ENCODE data around the gene TMEM132A. TPM values are rescaled to one million over a fixed set of nuclear protein-coding genes. Genes with fewer than 3 reads are reported as not detected.

TMEM132A gene
- total and polyA plus RNA-seq, 10 of the 15 experiments (the other 5 are each of a cell fraction or from before 2014, with no cell fraction given), result 0.16 to 25.0 (median 4.3) TPM

DNA sequence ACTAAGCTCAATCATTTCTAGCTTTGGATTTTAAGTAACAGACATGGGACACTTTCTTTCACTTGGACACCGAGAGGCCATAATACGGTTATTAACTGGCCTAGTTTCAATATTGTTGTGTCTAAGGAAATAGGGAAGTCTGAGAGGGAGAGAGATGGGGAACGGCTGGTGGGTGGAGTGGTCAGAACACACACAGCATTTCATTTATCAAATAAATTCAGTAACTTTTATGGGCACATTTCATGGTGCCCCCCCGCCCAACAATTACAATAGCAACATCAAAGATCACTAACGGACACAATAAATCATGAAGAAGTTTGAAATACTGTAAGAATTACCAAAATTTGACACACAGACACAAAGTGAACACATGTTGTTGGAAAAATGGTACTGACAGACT lies 28.6 kb upstream of the TMEM132A start:
- ATAC-seq, result no peak
- SMC1A ChIA-PET (ENCODE audit: uncharacterized antibody, unreplicated experiment), result interaction anchor here (0.7 to 1.5 kb wide), 2 partner anchors 63 to 131 kb away, joined by 3 read pairs; no protein-coding TSS in a partner anchor
- intact Hi-C loops (cut with micrococcal nuclease; ENCODE audit: unreplicated experiment), result loop anchor here (5.0 kb wide), 1 partner anchor 193 kb away; no protein-coding TSS in a partner anchor
- Histone ChIP-seq H3K79me2 (ENCODE audit: control insufficient read depth, insufficient read depth, low read length) (no peaks in the 10 kb centered on the region), H3K36me3 (ENCODE audit: control insufficient read depth in 2 of 2, insufficient read depth in 2 of 2, low read length in 1 of 2) (peaks cover 21 to 54% of the 10 kb centered on the region in 2 experiments), H4K20me1 (ENCODE audit: control insufficient read depth, insufficient read depth) (peaks cover 4% of the 10 kb centered on the region; the same call in 1 of the 2 replicates), H3K9ac (ENCODE audit: control insufficient read depth, insufficient read depth, low read length) (no peak overlapping the region), H3K27me3 (replicated peaks in 1 of 2; ENCODE audit: control insufficient read depth in 2 of 2, insufficient read depth in 2 of 2, low read length in 1 of 2) (no peaks in the 10 kb centered on the region), H3K4me1 (ENCODE audit: control insufficient read depth, insufficient read depth, low read length) (no peaks in the 10 kb centered on the region; the same call in 1 of the 2 replicates), H3K9me3 (replicated peaks; ENCODE audit: control insufficient read depth, insufficient read depth, low read length) (no peaks in the 10 kb centered on the region), H2AFZ (ENCODE audit: control insufficient read depth, low read depth, low read length) (no peak overlapping the region), H3K4me3 (no peak overlapping the region), H3K27ac (ENCODE audit: control insufficient read depth, insufficient read depth) (no peak overlapping the region), H3K4me2 (ENCODE audit: control insufficient read depth, insufficient read depth) (no peak overlapping the region)
- RAD21 ChIA-PET (ENCODE audit: unreplicated experiment), result interaction anchor here (1.5 kb wide), 1 partner anchor 9 kb away, joined by 3 read pairs; no protein-coding TSS in a partner anchor
- WGBS (ENCODE audit: insufficient coverage, insufficient replicate concordance, low lambda C conversion rate, missing lambda C conversion rate), result 72% methylated on average over 5 of the region's 5 CpGs
- FAIRE-seq, result no peak
- no TSS peak for BruUV-seq (replicated peaks)
- no peak for TF ChIP-seq SMAD1 (IDR thresholded peaks at IDR 0.05; ENCODE audit: low read depth, partially characterized antibody)
- TF ChIP-seq NBN (IDR thresholded peaks at IDR 0.05), result no peak
- in situ Hi-C loops (cut with MboI), result loop anchor here (5.0 kb wide), 1 partner anchor 58 kb away; no protein-coding TSS in a partner anchor
- CTCF ChIA-PET, result interaction anchor here (0.7 to 2.9 kb wide), 5 partner anchors 9 to 292 kb away, joined by 3 to 11 read pairs (median 6); no protein-coding TSS in a partner anchor
- POLR2A ChIA-PET, result interaction anchor here (1.2 kb wide), 2 partner anchors 9 to 23 kb away, joined by 3 to 5 read pairs; no protein-coding TSS in a partner anchor
- no peak for DNase-seq (ENCODE audit: low read depth, low spot score)

DNA sequence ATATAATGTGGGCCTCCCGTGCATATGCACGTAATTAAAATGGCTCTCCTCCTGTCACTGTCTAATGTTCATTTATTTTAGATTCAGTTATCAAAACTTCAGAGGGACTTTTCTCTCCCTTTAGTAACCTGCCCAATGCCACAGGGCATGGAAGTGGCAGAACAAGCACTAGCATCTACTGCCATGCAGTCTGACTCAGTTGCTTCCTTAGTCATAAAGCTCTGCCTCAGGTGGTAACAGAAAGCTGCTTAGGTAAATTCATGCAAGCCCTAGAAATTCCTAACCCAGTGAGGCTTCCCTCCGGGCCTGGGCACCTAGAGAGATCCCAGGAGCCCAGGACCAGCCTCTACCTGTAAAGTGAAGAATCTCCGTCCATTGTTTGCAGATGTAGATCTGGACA lies 26.8 kb upstream of the TMEM132A start:
- RAD21 ChIA-PET (ENCODE audit: unreplicated experiment), result interaction anchor here (1.1 kb wide), 1 partner anchor 31 kb away, joined by 3 read pairs; no protein-coding TSS in a partner anchor
- Histone ChIP-seq H3K4me3 (no peak overlapping the region), H3K79me2 (ENCODE audit: control insufficient read depth, insufficient read depth, low read length) (no peaks in the 10 kb centered on the region), H2AFZ (ENCODE audit: control insufficient read depth, low read depth, low read length) (no peak overlapping the region), H3K9ac (ENCODE audit: control insufficient read depth, insufficient read depth, low read length) (no peak overlapping the region), H3K36me3 (ENCODE audit: control insufficient read depth in 2 of 2, insufficient read depth in 2 of 2, low read length in 1 of 2) (peaks cover 24 to 54% of the 10 kb centered on the region in 2 experiments), H3K4me1 (ENCODE audit: control insufficient read depth, insufficient read depth, low read length) (no peaks in the 10 kb centered on the region; the same call in 1 of the 2 replicates), H4K20me1 (ENCODE audit: control insufficient read depth, insufficient read depth) (peaks cover 4% of the 10 kb centered on the region; the same call in 1 of the 2 replicates), H3K27ac (ENCODE audit: control insufficient read depth, insufficient read depth) (no peak overlapping the region), H3K27me3 (replicated peaks in 1 of 2; ENCODE audit: control insufficient read depth in 2 of 2, insufficient read depth in 2 of 2, low read length in 1 of 2) (no peaks in the 10 kb centered on the region), H3K9me3 (replicated peaks; ENCODE audit: control insufficient read depth, insufficient read depth, low read length) (no peaks in the 10 kb centered on the region), H3K4me2 (ENCODE audit: control insufficient read depth, insufficient read depth) (no peak overlapping the region)
- FAIRE-seq, result no peak
- no TSS peak for BruUV-seq (replicated peaks)
- no peak for ATAC-seq
- in situ Hi-C loops (cut with MboI) (loop anchor here (5.0 kb wide), 1 partner anchor 60 kb away; no protein-coding TSS in a partner anchor), intact Hi-C loops (cut with micrococcal nuclease; ENCODE audit: unreplicated experiment) (loop anchor here (5.0 kb wide), 1 partner anchor 195 kb away; no protein-coding TSS in a partner anchor)
- CTCF ChIA-PET, result interaction anchor here (1.0 to 11.5 kb wide), 4 partner anchors 9 to 67 kb away, joined by 5 to 135 read pairs (median 28); no protein-coding TSS in a partner anchor
- WGBS (ENCODE audit: insufficient coverage, insufficient replicate concordance, low lambda C conversion rate, missing lambda C conversion rate), result 99% methylated on average over 4 of the region's 4 CpGs
- POLR2A ChIA-PET, result interaction anchor here (1.0 kb wide), 1 partner anchor 21 kb away, joined by 3 read pairs; no protein-coding TSS in a partner anchor
- SMC1A ChIA-PET (ENCODE audit: uncharacterized antibody, unreplicated experiment), result interaction anchor here (1.9 kb wide), 1 partner anchor 66 kb away, joined by 9 read pairs; no protein-coding TSS in a partner anchor
- DNase-seq (ENCODE audit: low read depth, low spot score), result no peak
- TF ChIP-seq POU2F2 (IDR thresholded peaks at IDR 0.05; ENCODE audit: borderline replicate concordance, low read depth, low read length) (no peak), FOXM1 (IDR thresholded peaks at IDR 0.05; ENCODE audit: low read depth, low read length) (no peak), MEF2A (IDR thresholded peaks at IDR 0.05; ENCODE audit: insufficient read depth, low read depth, low read length) (no peak), CHD1 (IDR thresholded peaks at IDR 0.05; ENCODE audit: low read depth, low read length) (no peak), SREBF1 (IDR thresholded peaks at IDR 0.05; ENCODE audit: low read length) (no peak), IKZF1 (conservative IDR thresholded peaks at IDR 0.05) (no peak), CBX5 (IDR thresholded peaks at IDR 0.05; ENCODE audit: low read depth) (no peak), BACH1 (IDR thresholded peaks at IDR 0.05; ENCODE audit: borderline replicate concordance) (no peak), BHLHE40 (IDR thresholded peaks at IDR 0.05; ENCODE audit: borderline replicate concordance in 1 of 2, low read depth in 2 of 2, low read length in 1 of 2) (no peak), MEF2B (IDR thresholded peaks at IDR 0.05; ENCODE audit: partially characterized antibody, poor library complexity, severe bottlenecking) (no peak), HDAC2 (IDR thresholded peaks at IDR 0.05) (no peak)
- TF ChIP-seq, protein P1, sequence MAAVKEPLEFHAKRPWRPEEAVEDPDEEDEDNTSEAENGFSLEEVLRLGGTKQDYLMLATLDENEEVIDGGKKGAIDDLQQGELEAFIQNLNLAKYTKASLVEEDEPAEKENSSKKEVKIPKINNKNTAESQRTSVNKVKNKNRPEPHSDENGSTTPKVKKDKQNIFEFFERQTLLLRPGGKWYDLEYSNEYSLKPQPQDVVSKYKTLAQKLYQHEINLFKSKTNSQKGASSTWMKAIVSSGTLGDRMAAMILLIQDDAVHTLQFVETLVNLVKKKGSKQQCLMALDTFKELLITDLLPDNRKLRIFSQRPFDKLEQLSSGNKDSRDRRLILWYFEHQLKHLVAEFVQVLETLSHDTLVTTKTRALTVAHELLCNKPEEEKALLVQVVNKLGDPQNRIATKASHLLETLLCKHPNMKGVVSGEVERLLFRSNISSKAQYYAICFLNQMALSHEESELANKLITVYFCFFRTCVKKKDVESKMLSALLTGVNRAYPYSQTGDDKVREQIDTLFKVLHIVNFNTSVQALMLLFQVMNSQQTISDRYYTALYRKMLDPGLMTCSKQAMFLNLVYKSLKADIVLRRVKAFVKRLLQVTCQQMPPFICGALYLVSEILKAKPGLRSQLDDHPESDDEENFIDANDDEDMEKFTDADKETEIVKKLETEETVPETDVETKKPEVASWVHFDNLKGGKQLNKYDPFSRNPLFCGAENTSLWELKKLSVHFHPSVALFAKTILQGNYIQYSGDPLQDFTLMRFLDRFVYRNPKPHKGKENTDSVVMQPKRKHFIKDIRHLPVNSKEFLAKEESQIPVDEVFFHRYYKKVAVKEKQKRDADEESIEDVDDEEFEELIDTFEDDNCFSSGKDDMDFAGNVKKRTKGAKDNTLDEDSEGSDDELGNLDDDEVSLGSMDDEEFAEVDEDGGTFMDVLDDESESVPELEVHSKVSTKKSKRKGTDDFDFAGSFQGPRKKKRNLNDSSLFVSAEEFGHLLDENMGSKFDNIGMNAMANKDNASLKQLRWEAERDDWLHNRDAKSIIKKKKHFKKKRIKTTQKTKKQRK (IDR thresholded peaks at IDR 0.05; ENCODE audit: low read depth, low read length), result no peak
